GM19035 (cell line): ENCODE measurements around the gene IRF9.

ENCODE experiments used
- ATAC-seq: cut with Tn5 transposase; IDR thresholded peaks from one replicate; pipeline ENCODE4 v1.9.1; 2021; ENCODE audit not compliant: unreplicated experiment

Gene IRF9

GRCh38 chr14:24172261-24172860 lies 11.3 kb downstream of the IRF9 start:
- ATAC-seq, result no peak

- ATAC-seq, result no peak
Observed at GRCh38 chr14:24172871-24173281, 11.8 kb downstream of the IRF9 start.

- no peak for ATAC-seq
Observed at GRCh38 chr14:24176599-24176998, 15.5 kb downstream of the IRF9 start.

- no peak for ATAC-seq
Observed at GRCh38 chr14:24177041-24177825, 16.2 kb downstream of the IRF9 start.

GRCh38 chr14:24177891-24178290 lies 16.8 kb downstream of the IRF9 start:
- no peak for ATAC-seq

GRCh38 chr14:24178399-24179178 lies 17.5 kb downstream of the IRF9 start:
- ATAC-seq, result no peak

- ATAC-seq, result no peak
Observed at GRCh38 chr14:24179294-24179960, 18.4 kb downstream of the IRF9 start.

GRCh38 chr14:24179961-24180796 lies 19.1 kb downstream of the IRF9 start:
- no peak for ATAC-seq

- no peak for ATAC-seq
Observed at GRCh38 chr14:24181371-24182077, 20.5 kb downstream of the IRF9 start.

GRCh38 chr14:24182110-24182882 lies 21.2 kb downstream of the IRF9 start:
- no peak for ATAC-seq

- no peak for ATAC-seq
Observed at GRCh38 chr14:24183014-24183481, 22.0 kb downstream of the IRF9 start.

- ATAC-seq, result no peak
Observed at GRCh38 chr14:24184104-24184970, 23.3 kb downstream of the IRF9 start.

- ATAC-seq, result no peak
Observed at GRCh38 chr14:24185026-24185425, 24.0 kb downstream of the IRF9 start.

GRCh38 chr14:24185741-24186140 lies 24.7 kb downstream of the IRF9 start:
- no peak for ATAC-seq

- no peak for ATAC-seq
Observed at GRCh38 chr14:24186831-24187538, 25.9 kb downstream of the IRF9 start.

GRCh38 chr14:24187539-24187915 lies 26.5 kb downstream of the IRF9 start:
- no peak for ATAC-seq

GRCh38 chr14:24188251-24189058 lies 27.4 kb downstream of the IRF9 start, which contains the start of gene IPO4:
IPO4 (minus strand) TSS chr14:24188816; CDS start chr14:24188787, 29 bp downstream.
- ATAC-seq, result peak; percentile 83
